Testis (tissue), 5 donors: Measurements from ENCODE around the gene SRL. TPM values are rescaled to one million over a fixed set of nuclear protein-coding genes. Genes with fewer than 3 reads are reported as not detected.
A peak's percentile ranks its signal among the peaks of the same experiment; 100 is the strongest.

Source experiments
- DNase-seq: peaks from one replicate; pipeline ENCODE4 v3.0.0-alpha.2; 2019
- H3K27ac ChIP-seq, 2 donors: fragments of 200-600 bp; sonication (generic); one replicate each; pipeline ENCODE4 v1.5.1; 2019
- H3K27me3 ChIP-seq: fragments of 200-600 bp; sonication (generic); one replicate; pipeline ENCODE4 v1.5.1; 2019
- H3K36me3 ChIP-seq: fragments of 200-600 bp; sonication (generic); one replicate; pipeline ENCODE4 v1.5.1; 2017; ENCODE audit warnings: low read depth; ENCODE audit errors: missing control alignments
- H3K4me1 ChIP-seq: fragments of 200-600 bp; sonication (generic); one replicate; pipeline ENCODE4 v1.5.1; 2019
- H3K4me3 ChIP-seq, 2 donors: fragments of 200-600 bp; sonication (generic); one replicate each; pipeline ENCODE4 v1.5.1; 2017 to 2019
- H3K9me3 ChIP-seq: fragments of 200-600 bp; sonication (generic); one replicate; pipeline ENCODE4 v1.5.1; 2017
- CTCF ChIP-seq, 3 experiments: fragments of 450-650 bp in 2 of 3; fragments of 200-600 bp in 1 of 3; sonication (generic) in 1 of 3; IDR thresholded peaks; one replicate each; pipeline ENCODE4 v1.5.1; 2016 to 2019; ENCODE audit warnings: antibody characterized with exemption in 3 of 3, mild to moderate bottlenecking in 2 of 3, moderate library complexity in 1 of 3
- POLR2A ChIP-seq: fragments of 450-650 bp; IDR thresholded peaks from one replicate; pipeline ENCODE4 v1.6.1; 2017; ENCODE audit warnings: antibody characterized with exemption, mild to moderate bottlenecking, moderate library complexity
- WGBS, 2 donors: methylation state at CpG; one replicate each; pipeline ENCODE4 v1.1.5; 2018; 5-methylcytosine and 5-hydroxymethylcytosine counted together
- intact Hi-C: fragments of 100-400 bp; cut with DNase I; formaldehyde crosslinking; loops from one replicate; pipeline ENCODE4 v1.15.1; 2023; ENCODE audit warnings: low total_unique reads
- long read RNA-seq, 2 donors: transcript quantifications; one replicate each; lab custom pipeline, GENCODE V29; 2026
- polyA plus RNA-seq: library from polyadenylated mRNA; stranded (reverse); fragments of 350-450 nt; fragmentation: Illumina TruSeq; extraction: RNeasy Lipid Tissue Mini Kit (QIAGEN cat#74804); gene quantifications from one replicate; pipeline ENCODE4 v1.2.3, GENCODE V29; 2014; ENCODE audit warnings: low read depth, low replicate concordance; ENCODE audit not compliant: insufficient read depth
- total RNA-seq, 2 donors: library from RNA; depleted of rRNA; stranded (reverse); fragments of >200 nt; gene quantifications; one replicate each; pipeline ENCODE4 v1.2.3, GENCODE V29; 2016

The SRL gene
- total RNA-seq = 1 to 10 TPM; 1.5 to 2.5 TPM
- polyA plus RNA-seq = 4.7 TPM
- long read RNA-seq, donor 1 = 0 reads
- long read RNA-seq, donor 2 = 0 reads

GRCh38 chr16:4241928-4242283 lies at the start of gene SRL:
SRL (minus strand) TSS chr16:4242080; CDS start chr16:4242067, 13 bp downstream.
- Histone ChIP-seq H3K27ac (peak within 1 kb of the TSS in 1 of 2 donors; percentile 27), H3K9me3 (no peaks in the 10 kb centered on the region), H3K4me1 (peaks cover 3% of the 10 kb centered on the region), H3K36me3 (no peaks in the 10 kb centered on the region), H3K27me3 (no peaks in the 10 kb centered on the region), H3K4me3 (no peak within 1 kb of the TSS)
- WGBS, 2 donors = 40 to 75% methylated on average over 3 to 12 of the region's 12 CpGs
- intact Hi-C loops = no loop called here
- no peak for DNase-seq
- TF ChIP-seq POLR2A (no peak), CTCF (IDR thresholded peaks at IDR 0.05) (no peak)

- Histone ChIP-seq H3K4me1 (peaks cover 17% of the 10 kb centered on the region), H3K36me3 (no peaks in the 10 kb centered on the region), H3K9me3 (no peaks in the 10 kb centered on the region), H3K27ac (no peak overlapping the region), H3K27me3 (no peaks in the 10 kb centered on the region), H3K4me3 (no peak overlapping the region)
- no peak for DNase-seq
- WGBS, 2 donors = 83 to 86% methylated on average over 8 of the region's 8 CpGs
- TF ChIP-seq CTCF (IDR thresholded peaks at IDR 0.05) = no peak
- no peak for TF ChIP-seq POLR2A
- intact Hi-C loops = no loop called here
These were observed 48.5 kb upstream of the SRL start for GRCh38 chr16:4290236-4290830.

- TF ChIP-seq POLR2A (no peak), CTCF (IDR thresholded peaks at IDR 0.05) (peak; percentile 69 to 91 (median 75))
- Histone ChIP-seq H3K27me3 (no peaks in the 10 kb centered on the region), H3K27ac (no peak overlapping the region), H3K4me3 (no peak overlapping the region), H3K9me3 (no peaks in the 10 kb centered on the region), H3K36me3 (no peaks in the 10 kb centered on the region), H3K4me1 (peaks cover 9% of the 10 kb centered on the region)
- DNase-seq = peak; percentile 78
- intact Hi-C loops = loop anchor here (5.0 kb wide), 1 partner anchor 39 kb away; no protein-coding TSS in a partner anchor
- WGBS, 2 donors = 35 to 36% methylated on average over 13 to 22 of the region's 22 CpGs
These were observed 46.5 kb upstream of the SRL start for GRCh38 chr16:4288148-4288921.

GRCh38 chr16:4285167-4285566 lies 43.3 kb upstream of the SRL start:
- intact Hi-C loops = loop anchor here (5.0 kb wide), 1 partner anchor 42 kb away; no protein-coding TSS in a partner anchor
- no peaks in the 10 kb centered on the region for H3K9me3 ChIP-seq
- no peaks in the 10 kb centered on the region for H3K27me3 ChIP-seq
- TF ChIP-seq CTCF (IDR thresholded peaks at IDR 0.05) (no peak), POLR2A (no peak)
- 67 to 74% methylated on average over 7 to 10 of the region's 10 CpGs for WGBS, 2 donors
- H3K36me3 ChIP-seq = no peaks in the 10 kb centered on the region
- H3K4me3 ChIP-seq = no peak overlapping the region
- no peak for DNase-seq
- H3K4me1 ChIP-seq = peaks cover 7% of the 10 kb centered on the region
- no peak overlapping the region for H3K27ac ChIP-seq
